GM21381 (cell line): ENCODE measurements around the gene NSMCE4A.
"Not testable (repeated sequence)": the region's sequence is repeated elsewhere in the genome, so short reads cannot be mapped to it uniquely, and the experiment has no call there.

Experiments
- ATAC-seq: cut with Tn5 transposase; IDR thresholded peaks from one replicate; pipeline ENCODE4 v1.9.1; 2021; ENCODE audit warnings: mild to moderate bottlenecking, moderate library complexity; ENCODE audit not compliant: unreplicated experiment

The NSMCE4A gene

GRCh38 chr10:121988361-121989324 lies 13.6 kb upstream of the NSMCE4A start, which contains the start of gene TACC2:
Gene TACC2 (plus strand): TSS chr10:121989163. CDS start chr10:122021982, 32,819 bp downstream.
- ATAC-seq, result no peak

- no peak for ATAC-seq
These were observed 9.4 kb upstream of the NSMCE4A start for GRCh38 chr10:121984463-121984862.

- no peak for ATAC-seq
These were observed 8.8 kb upstream of the NSMCE4A start for GRCh38 chr10:121983852-121984251.

- ATAC-seq, result no peak
These were observed 6.3 kb upstream of the NSMCE4A start for GRCh38 chr10:121981346-121981745.

- no peak for ATAC-seq
These were observed 3.5 kb upstream of the NSMCE4A start for GRCh38 chr10:121978511-121978910.

- no peak for ATAC-seq
These were observed 1.6 kb upstream of the NSMCE4A start for GRCh38 chr10:121976607-121977006.

GRCh38 chr10:121975295-121976086 lies 474 bp upstream of the NSMCE4A start:
- peak; percentile 6 for ATAC-seq

GRCh38 chr10:121974019-121974534 lies 940 bp downstream of the NSMCE4A start:
- peak; percentile 19 for ATAC-seq

- not testable (repeated sequence) for ATAC-seq
These were observed 5.9 kb downstream of the NSMCE4A start for GRCh38 chr10:121969086-121969485.

GRCh38 chr10:121965996-121966395 lies 9.0 kb downstream of the NSMCE4A start:
- no peak for ATAC-seq

- ATAC-seq, result no peak
These were observed 13.6 kb downstream of the NSMCE4A start for GRCh38 chr10:121961456-121961855.

GRCh38 chr10:121959671-121960070 lies 15.3 kb downstream of the NSMCE4A start:
- no peak for ATAC-seq

- no peak for ATAC-seq
These were observed 18.6 kb downstream of the NSMCE4A start for GRCh38 chr10:121956111-121957061.

GRCh38 chr10:121952226-121952625 lies 22.8 kb downstream of the NSMCE4A start:
- no peak for ATAC-seq

GRCh38 chr10:121949451-121949850 lies 25.6 kb downstream of the NSMCE4A start:
- ATAC-seq, result no peak

- no peak for ATAC-seq
These were observed 26.0 kb downstream of the NSMCE4A start for GRCh38 chr10:121949049-121949448.

- no peak for ATAC-seq
These were observed 27.4 kb downstream of the NSMCE4A start for GRCh38 chr10:121947343-121948330.

- ATAC-seq, result no peak
These were observed 32.1 kb downstream of the NSMCE4A start for GRCh38 chr10:121942749-121943416.
